GM12891 (cell line): Measurements from ENCODE around the gene C1orf198.

Source experiments
- PAX5 ChIP-seq: IDR thresholded peaks from 2 replicates; pipeline ENCODE4 v1.6.1; 2011; ENCODE audit warnings: low read length, moderate library complexity, mild to moderate bottlenecking; ENCODE audit not compliant: insufficient read depth, severe bottlenecking
- POLR2A ChIP-seq: IDR thresholded peaks from 2 replicates; pipeline ENCODE4 v1.6.1; 2011; ENCODE audit warnings: low read depth, low read length, control low read depth
- POLR2AphosphoS5 ChIP-seq: IDR thresholded peaks from 2 replicates; pipeline ENCODE4 v1.6.1; 2011; ENCODE audit warnings: low read depth, low read length, control low read depth
- POU2F2 ChIP-seq: IDR thresholded peaks from 2 replicates; pipeline ENCODE4 v1.6.1; 2011; ENCODE audit warnings: low read depth, mild to moderate bottlenecking, control low read depth, low read length, moderate library complexity
- SPI1 ChIP-seq: IDR thresholded peaks from 2 replicates; pipeline ENCODE4 v1.6.1; 2011; ENCODE audit warnings: low read depth, low read length, control low read depth
- TAF1 ChIP-seq: IDR thresholded peaks from 2 replicates; pipeline ENCODE4 v1.6.1; 2011; ENCODE audit warnings: low read depth, low read length, control low read depth

DNA sequence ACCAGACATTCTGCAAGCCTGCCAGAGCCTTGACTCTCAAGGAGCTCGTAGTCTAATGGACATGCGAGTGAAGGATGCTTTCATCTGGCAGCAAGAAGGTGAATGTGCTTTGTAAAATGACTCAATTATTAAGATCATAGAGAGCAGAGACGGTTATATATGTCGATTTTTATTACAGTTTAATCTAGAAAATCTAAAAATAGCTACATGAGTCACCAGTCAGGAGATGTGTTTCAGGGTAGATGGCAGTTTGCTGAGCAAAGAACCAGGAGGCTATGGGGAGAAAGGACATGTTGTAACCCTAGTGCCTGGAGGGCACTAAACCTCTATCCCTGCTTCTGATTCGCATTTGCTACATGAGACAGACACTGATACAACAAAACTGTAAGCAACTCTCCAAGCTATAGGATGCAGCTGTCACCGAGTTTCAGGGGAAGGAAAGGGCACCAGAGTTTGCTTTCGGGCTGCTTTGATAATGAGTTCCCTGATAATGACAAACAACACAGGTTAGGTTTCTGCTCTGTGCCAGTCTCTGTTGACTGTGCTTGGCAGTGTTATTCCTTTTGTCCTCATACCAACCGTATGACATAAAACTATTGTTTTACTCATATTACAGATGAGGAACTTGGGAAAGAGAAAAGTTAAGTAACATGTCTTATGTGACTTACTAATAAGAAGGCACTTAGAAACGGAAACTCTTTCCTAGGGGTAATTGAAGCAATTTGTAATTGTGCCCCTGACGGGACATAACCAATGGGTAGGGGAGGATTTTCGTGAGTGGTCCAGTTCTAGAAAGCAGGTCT, 43.2 kb downstream of the C1orf198 start:
- TF ChIP-seq POLR2A (no peak), POLR2AphosphoS5 (no peak), TAF1 (no peak), SPI1 (no peak), POU2F2 (no peak), PAX5 (no peak)
